Stimulated activated CD8-positive, alpha-beta memory T cell treated with anti-CD3 and anti-CD28 coated beads, Interleukin-15, amount 100 ng/mL, for 4 hours (primary cell): ENCODE data around the gene CD99L2.
A peak's percentile ranks its signal among the peaks of the same experiment; 100 is the strongest.

Source experiments
- DNase-seq, 2 donors: peaks; one replicate each; pipeline ENCODE4 v3.0.0-alpha.2; 2020; ENCODE audit warnings: low read depth in 2 of 2

Gene CD99L2

GRCh38 chrX:150792949-150793527 lies 105.4 kb downstream of the CD99L2 start:
- no peak for DNase-seq

- DNase-seq = no peak
Observed at GRCh38 chrX:150790021-150790420, 108.4 kb downstream of the CD99L2 start.

- DNase-seq = no peak
Observed at GRCh38 chrX:150781677-150782076, 116.8 kb downstream of the CD99L2 start.

- DNase-seq = no peak
Observed at GRCh38 chrX:150779385-150779784, 119.1 kb downstream of the CD99L2 start.

- no peak for DNase-seq
Observed at GRCh38 chrX:150777328-150777992, 121.0 kb downstream of the CD99L2 start.

- DNase-seq = no peak
Observed at GRCh38 chrX:150775569-150776350, 122.7 kb downstream of the CD99L2 start.

GRCh38 chrX:150774798-150775568 lies 123.5 kb downstream of the CD99L2 start:
- DNase-seq = no peak

GRCh38 chrX:150773634-150774033 lies 124.8 kb downstream of the CD99L2 start:
- DNase-seq = no peak

GRCh38 chrX:150773117-150773516 lies 125.4 kb downstream of the CD99L2 start:
- no peak for DNase-seq

GRCh38 chrX:150772150-150772970 lies 126.1 kb downstream of the CD99L2 start:
- peak in 1 of 2 donors; percentile 27 for DNase-seq

- DNase-seq = no peak
Observed at GRCh38 chrX:150771116-150771515, 127.4 kb downstream of the CD99L2 start.

- DNase-seq = no peak
Observed at GRCh38 chrX:150770623-150771022, 127.8 kb downstream of the CD99L2 start.

- no peak for DNase-seq
Observed at GRCh38 chrX:150769408-150769807, 129.1 kb downstream of the CD99L2 start.

GRCh38 chrX:150768580-150769190 lies 129.8 kb downstream of the CD99L2 start:
- DNase-seq = no peak

- no peak for DNase-seq
Observed at GRCh38 chrX:150768132-150768485, 130.4 kb downstream of the CD99L2 start.

GRCh38 chrX:150767475-150768131 lies 130.9 kb downstream of the CD99L2 start:
- no peak for DNase-seq

GRCh38 chrX:150767045-150767395 lies 131.4 kb downstream of the CD99L2 start:
- no peak for DNase-seq

- no peak for DNase-seq
Observed at GRCh38 chrX:150766351-150767044, 132.0 kb downstream of the CD99L2 start.

- DNase-seq = no peak
Observed at GRCh38 chrX:150765782-150766350, 132.6 kb downstream of the CD99L2 start.

GRCh38 chrX:150765237-150765636 lies 133.2 kb downstream of the CD99L2 start:
- DNase-seq = no peak
